HCT116 (cell line): ENCODE results near the gene PLPPR3. TPM values are rescaled to one million over a fixed set of nuclear protein-coding genes. Genes with fewer than 3 reads are reported as not detected.
A peak's percentile ranks its signal among the peaks of the same experiment; 100 is the strongest.

Source experiments
- ATAC-seq: fragments of 200-7000 bp; cut with Tn5 transposase; 2 replicates; pipeline ENCODE4 v1.9.1; 2020; ENCODE audit warnings: mild to moderate bottlenecking, moderate library complexity
- BruUV-seq: library from RNA; stranded (reverse); fragments of 400-500 nt; replicated peaks from 2 replicates; lab custom pipeline; 2021; lab: Mats Ljungman, UMichigan
- CTCF ChIA-PET: fragments of 300-600 bp; sonication (Branson Sonifier 250); formaldehyde crosslinking; loops from one replicate; lab custom pipeline; 2021; ENCODE audit warnings: antibody characterized with exemption; lab: Charles Lee
- POLR2A ChIA-PET: fragments of 300-600, 350-600 bp; sonication (Branson Sonifier 250); formaldehyde crosslinking; loops from one replicate; lab custom pipeline; 2021; ENCODE audit warnings: antibody characterized with exemption; lab: Charles Lee
- RAD21 ChIA-PET, 2 experiments: fragments of 300-600 bp; sonication (Branson Sonifier 250); formaldehyde crosslinking; loops; one replicate each; lab custom pipeline; 2023; ENCODE audit warnings: low total read pairs in 2 of 2; ENCODE audit not compliant: uncharacterized antibody in 2 of 2, unreplicated experiment in 2 of 2, low non-redundant PET in 1 of 2; lab: Charles Lee
- DNase-seq: peaks from one replicate; pipeline ENCODE4 v3.0.0-alpha.2; 2010; ENCODE audit warnings: low read depth, low spot score
- H2AFZ ChIP-seq: fragments of 200-600 bp; shearing (Covaris generic), sonication (generic); 2 replicates; pipeline ENCODE4 v1.6.1; 2017; ENCODE audit warnings: low read depth, mixed run types, mixed read lengths, antibody characterized with exemption, low read length; ENCODE audit not compliant: poor library complexity, severe bottlenecking
- H3K27ac ChIP-seq: 2 replicates; pipeline ENCODE4 v1.5.1; 2012; ENCODE audit warnings: low read depth, low read length
- H3K27me3 ChIP-seq: fragments of 200-600 bp; sonication (generic); 2 replicates; pipeline ENCODE4 v1.6.1; 2016; ENCODE audit warnings: mixed run types, low read length, mixed read lengths; ENCODE audit not compliant: insufficient read depth
- H3K36me3 ChIP-seq, 2 experiments: fragments of 200-500 bp in 1 of 2; fragments of 200-600 bp in 1 of 2; sonication (Bioruptor generic) in 1 of 2; sonication (generic) in 1 of 2; 2 replicates each; pipeline versions ENCODE4 v1.5.1 to v1.6.1; 2014 to 2016; ENCODE audit warnings: low read length in 2 of 2, inconsistent platforms in 1 of 2, mixed read lengths in 1 of 2, mixed run types in 1 of 2; ENCODE audit not compliant: insufficient read depth in 2 of 2, control insufficient read depth in 1 of 2
- H3K4me1 ChIP-seq, 2 experiments: fragments of 200-600 bp in 1 of 2; sonication (generic) in 1 of 2; 2 replicates each; pipeline versions ENCODE4 v1.5.1 to v1.6.1; 2012 to 2017; ENCODE audit warnings: low read length in 2 of 2, inconsistent platforms in 1 of 2, mild to moderate bottlenecking in 1 of 2, mixed read lengths in 1 of 2, mixed run types in 1 of 2, moderate library complexity in 1 of 2; ENCODE audit not compliant: insufficient read depth in 2 of 2, control insufficient read depth in 1 of 2
- H3K4me2 ChIP-seq: fragments of 200-600 bp; sonication (generic); 2 replicates; pipeline ENCODE4 v1.6.1; 2017; ENCODE audit warnings: mixed run types, low read length, mixed read lengths
- H3K4me3 ChIP-seq, 2 experiments: fragments of 200-600 bp in 1 of 2; sonication (generic) in 1 of 2; replicated peaks in 1 of 2; 2 replicates each; pipeline ENCODE4 v1.5.1; 2011 to 2016; ENCODE audit warnings: low read length in 2 of 2, control low read depth in 1 of 2, low read depth in 1 of 2, mild to moderate bottlenecking in 1 of 2, mixed read lengths in 1 of 2, mixed run types in 1 of 2
- H3K79me2 ChIP-seq: fragments of 200-600 bp; sonication (generic); 2 replicates; pipeline ENCODE4 v1.6.1; 2017; ENCODE audit warnings: mild to moderate bottlenecking, mixed run types, low read length, moderate library complexity, mixed read lengths; ENCODE audit not compliant: insufficient read depth
- H3K9ac ChIP-seq: fragments of 200-600 bp; sonication (generic); 2 replicates; pipeline ENCODE4 v1.6.1; 2016; ENCODE audit warnings: low read length, mixed read lengths
- H3K9me2 ChIP-seq: fragments of 200-600 bp; sonication (generic), shearing (Covaris generic); 2 replicates; pipeline ENCODE4 v1.6.1; 2017; ENCODE audit warnings: mixed run types, mild to moderate bottlenecking, moderate library complexity; ENCODE audit not compliant: insufficient read depth
- H3K9me3 ChIP-seq, 2 experiments: fragments of 200-500 bp in 1 of 2; fragments of 200-600 bp in 1 of 2; sonication (Bioruptor generic) in 1 of 2; sonication (generic) in 1 of 2; 2 replicates each; pipeline ENCODE4 v1.6.1; 2014 to 2017; ENCODE audit warnings: low read length in 2 of 2, mixed read lengths in 2 of 2, inconsistent platforms in 1 of 2, low read depth in 1 of 2, mild to moderate bottlenecking in 1 of 2, mixed run types in 1 of 2, moderate library complexity in 1 of 2; ENCODE audit not compliant: control insufficient read depth in 1 of 2, insufficient read depth in 1 of 2
- H4K20me1 ChIP-seq: fragments of 200-600 bp; sonication (generic), shearing (Covaris generic); 2 replicates; pipeline ENCODE4 v1.6.1; 2017; ENCODE audit warnings: mixed run types, mild to moderate bottlenecking, moderate library complexity; ENCODE audit not compliant: insufficient read depth
- CBX3 ChIP-seq: IDR thresholded peaks from 2 replicates; pipeline ENCODE4 v1.6.1; 2012; ENCODE audit warnings: low read depth
- CEBPB ChIP-seq: IDR thresholded peaks from 2 replicates; pipeline ENCODE4 v1.6.1; 2012; ENCODE audit warnings: low read depth
- EGR1 ChIP-seq: IDR thresholded peaks from 2 replicates; pipeline ENCODE4 v1.6.1; 2012; ENCODE audit warnings: low read depth
- ELF1 ChIP-seq: IDR thresholded peaks from 2 replicates; pipeline ENCODE4 v1.6.1; 2012; ENCODE audit warnings: low read depth, borderline replicate concordance
- EZH2phosphoT487 ChIP-seq: fragments of 200-600 bp; IDR thresholded peaks from 2 replicates; pipeline ENCODE4 v1.6.1; 2018; ENCODE audit warnings: antibody characterized with exemption, borderline replicate concordance
- FOSL1 ChIP-seq: IDR thresholded peaks from 2 replicates; pipeline ENCODE4 v1.6.1; 2012; ENCODE audit warnings: low read depth
- JUND ChIP-seq: IDR thresholded peaks from 2 replicates; pipeline ENCODE4 v1.6.1; 2012
- POLR2AphosphoS5 ChIP-seq: IDR thresholded peaks from 2 replicates; pipeline ENCODE4 v1.6.1; 2011; ENCODE audit warnings: mild to moderate bottlenecking, low read depth, low read length, moderate library complexity
- SIN3A ChIP-seq: IDR thresholded peaks from 2 replicates; pipeline ENCODE4 v1.6.1; 2012; ENCODE audit warnings: low read depth
- SP1 ChIP-seq: IDR thresholded peaks from 2 replicates; pipeline ENCODE4 v1.6.1; 2012; ENCODE audit warnings: low read depth
- SRF ChIP-seq: IDR thresholded peaks from 2 replicates; pipeline ENCODE4 v1.6.1; 2012; ENCODE audit warnings: low read depth
- TCF7L2 ChIP-seq: IDR thresholded peaks from 2 replicates; pipeline ENCODE4 v1.7.0; 2011; ENCODE audit warnings: borderline replicate concordance, inconsistent platforms; ENCODE audit not compliant: insufficient read depth, insufficient read length; ENCODE audit errors: extremely low read depth
- YY1 ChIP-seq: IDR thresholded peaks from 2 replicates; pipeline ENCODE4 v1.6.1; 2011; ENCODE audit warnings: low read length, low read depth, moderate library complexity, mild to moderate bottlenecking; ENCODE audit not compliant: insufficient replicate concordance; ENCODE audit errors: extremely low read depth
- ZFX ChIP-seq: fragments of 450-650 bp; IDR thresholded peaks from 2 replicates; pipeline ENCODE4 v1.6.1; 2017
- ZNF274 ChIP-seq: fragments of 200-500 bp; sonication (Bioruptor generic); IDR thresholded peaks from 2 replicates; pipeline ENCODE4 v1.6.1; 2014; ENCODE audit warnings: mild to moderate bottlenecking, low read depth, low read length, inconsistent platforms
- intact Hi-C: fragments of 100-400 bp; cut with micrococcal nuclease; formaldehyde crosslinking; loops from 2 replicates; pipeline ENCODE4 v1.10.0; 2022
- total RNA-seq: library from RNA; stranded (reverse); gene quantifications from one replicate; pipeline ENCODE4 v1.2.1, GENCODE V29; 2021; ENCODE audit not compliant: unreplicated experiment
- TF ChIP-seq, protein P1 (sequence below), 3 experiments: fragments of 200-600 bp in 1 of 3; sonication (generic) in 1 of 3; IDR thresholded peaks in 2 of 3; conservative IDR thresholded peaks in 1 of 3; 2 replicates each; pipeline ENCODE4 v1.5.1; 2012 to 2017; ENCODE audit warnings: low read depth in 2 of 3, low read length in 2 of 3, antibody characterized with exemption in 1 of 3, borderline replicate concordance in 1 of 3, control low read depth in 1 of 3, mild to moderate bottlenecking in 1 of 3, mixed read lengths in 1 of 3, mixed run types in 1 of 3, moderate library complexity in 1 of 3; ENCODE audit not compliant: insufficient read depth in 1 of 3
- TF ChIP-seq, protein P2 (sequence below): IDR thresholded peaks from 2 replicates; pipeline ENCODE4 v1.6.1; 2012
- TF ChIP-seq, protein P3 (sequence below): IDR thresholded peaks from 2 replicates; pipeline ENCODE4 v1.6.1; 2012
- TF ChIP-seq, protein P4 (sequence below): IDR thresholded peaks from 2 replicates; pipeline ENCODE4 v1.6.1; 2011; ENCODE audit warnings: mild to moderate bottlenecking, low read length, moderate library complexity; ENCODE audit not compliant: insufficient replicate concordance; ENCODE audit errors: extremely low read depth

The PLPPR3 gene
- total RNA-seq, 1 experiment from 2014 or later, result 0.27 TPM

DNA sequence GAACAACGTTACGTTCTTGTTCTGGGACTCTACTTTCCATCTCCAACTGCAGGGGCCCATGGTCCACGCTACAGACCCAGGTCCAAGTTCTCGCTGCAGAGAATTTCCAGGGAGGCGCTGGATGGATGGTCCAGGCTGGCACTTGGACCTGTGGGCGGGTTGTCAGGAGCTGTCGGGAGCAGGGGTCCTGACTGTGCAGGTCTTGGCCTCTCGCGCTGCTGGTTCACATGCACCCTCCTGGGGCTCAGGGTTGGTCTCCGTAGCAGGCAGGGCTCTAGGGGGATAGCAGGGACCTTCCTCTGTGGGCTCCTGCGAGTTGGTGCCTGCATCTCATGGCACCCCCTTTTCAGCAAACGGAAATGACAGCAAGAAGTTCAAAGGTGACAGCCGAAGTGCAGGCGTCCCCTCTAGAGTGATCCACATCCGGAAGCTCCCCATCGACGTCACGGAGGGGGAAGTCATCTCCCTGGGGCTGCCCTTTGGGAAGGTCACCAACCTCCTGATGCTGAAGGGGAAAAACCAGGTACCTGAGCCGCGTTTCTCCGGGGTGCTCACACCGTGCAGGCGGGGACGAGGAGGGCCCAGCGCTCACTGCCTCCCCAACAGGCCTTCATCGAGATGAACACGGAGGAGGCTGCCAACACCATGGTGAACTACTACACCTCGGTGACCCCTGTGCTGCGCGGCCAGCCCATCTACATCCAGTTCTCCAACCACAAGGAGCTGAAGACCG, 17.9 kb downstream of the PLPPR3 start (continued):
- TF ChIP-seq, protein P1, sequence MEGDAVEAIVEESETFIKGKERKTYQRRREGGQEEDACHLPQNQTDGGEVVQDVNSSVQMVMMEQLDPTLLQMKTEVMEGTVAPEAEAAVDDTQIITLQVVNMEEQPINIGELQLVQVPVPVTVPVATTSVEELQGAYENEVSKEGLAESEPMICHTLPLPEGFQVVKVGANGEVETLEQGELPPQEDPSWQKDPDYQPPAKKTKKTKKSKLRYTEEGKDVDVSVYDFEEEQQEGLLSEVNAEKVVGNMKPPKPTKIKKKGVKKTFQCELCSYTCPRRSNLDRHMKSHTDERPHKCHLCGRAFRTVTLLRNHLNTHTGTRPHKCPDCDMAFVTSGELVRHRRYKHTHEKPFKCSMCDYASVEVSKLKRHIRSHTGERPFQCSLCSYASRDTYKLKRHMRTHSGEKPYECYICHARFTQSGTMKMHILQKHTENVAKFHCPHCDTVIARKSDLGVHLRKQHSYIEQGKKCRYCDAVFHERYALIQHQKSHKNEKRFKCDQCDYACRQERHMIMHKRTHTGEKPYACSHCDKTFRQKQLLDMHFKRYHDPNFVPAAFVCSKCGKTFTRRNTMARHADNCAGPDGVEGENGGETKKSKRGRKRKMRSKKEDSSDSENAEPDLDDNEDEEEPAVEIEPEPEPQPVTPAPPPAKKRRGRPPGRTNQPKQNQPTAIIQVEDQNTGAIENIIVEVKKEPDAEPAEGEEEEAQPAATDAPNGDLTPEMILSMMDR (IDR thresholded peaks at IDR 0.05 in 2 of 3, conservative IDR thresholded peaks at IDR 0.05 in 1 of 3; ENCODE audit: borderline replicate concordance in 1 of 3, insufficient read depth in 1 of 3, low read depth in 2 of 3, low read length in 2 of 3), result no peak
- TF ChIP-seq EGR1 (no peak), ELF1 (no peak), ZNF274 (no peak), FOSL1 (no peak), ZFX (no peak), JUND (no peak)
- TF ChIP-seq, all 23 proteins: peak for 0

DNA sequence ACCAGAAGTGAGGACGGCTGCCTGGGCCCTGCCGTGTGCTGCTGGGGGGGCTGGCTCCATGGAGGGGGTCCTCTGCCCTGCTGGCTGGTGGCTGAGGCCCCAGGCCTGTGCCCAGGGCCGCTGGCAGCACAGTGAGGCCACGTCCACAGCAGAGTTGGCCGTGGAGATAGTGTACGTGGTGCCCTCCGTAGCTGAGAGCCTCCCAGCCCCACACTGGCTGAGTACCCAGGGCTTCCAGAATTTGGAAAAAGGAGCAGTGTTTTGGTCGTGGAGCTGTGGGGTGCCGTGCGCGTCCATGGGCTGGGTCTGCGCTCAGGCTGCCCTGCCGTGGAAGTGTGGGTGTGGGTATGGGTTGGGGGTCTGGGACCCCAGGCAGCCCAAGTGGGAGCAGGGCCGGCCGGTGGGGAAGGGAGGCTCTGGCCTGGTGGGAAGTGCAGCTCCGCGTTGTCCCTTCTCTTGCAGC, 18.6 kb downstream of the PLPPR3 start:
- H3K4me2 ChIP-seq, result no peak overlapping the region
- intact Hi-C loops, result no loop called here
- POLR2A ChIA-PET, result no interaction called here
- peaks cover 100% of the 10 kb centered on the region for H3K79me2 ChIP-seq
- H3K4me3 ChIP-seq, result no peak overlapping the region
- ATAC-seq (no peak), DNase-seq (no peak)
- H3K9me2 ChIP-seq, result no peaks in the 10 kb centered on the region
- peaks cover 68% of the 10 kb centered on the region; the same call in 1 of the 2 replicates for H4K20me1 ChIP-seq
- H3K36me3 ChIP-seq, result peaks cover 57 to 97% of the 10 kb centered on the region in 2 experiments; a peak in 3 of 4 replicates
- H3K27me3 ChIP-seq, result no peaks in the 10 kb centered on the region
- H3K4me1 ChIP-seq, result peaks cover 17 to 30% of the 10 kb centered on the region in 2 experiments
- no peak overlapping the region for H2AFZ ChIP-seq
- H3K27ac ChIP-seq, result peak overlapping the region; percentile 22; the same call in 1 of the 2 replicates
- no peaks in the 10 kb centered on the region for H3K9me3 ChIP-seq
- H3K9ac ChIP-seq, result no peak overlapping the region
- no TSS peak for BruUV-seq
- CTCF ChIA-PET, result no interaction called here
- RAD21 ChIA-PET, result no interaction called here
- TF ChIP-seq SP1, result no peak
- no peak for TF ChIP-seq CBX3
- no peak for TF ChIP-seq TCF7L2
- no peak for TF ChIP-seq CEBPB
- TF ChIP-seq, protein P2, sequence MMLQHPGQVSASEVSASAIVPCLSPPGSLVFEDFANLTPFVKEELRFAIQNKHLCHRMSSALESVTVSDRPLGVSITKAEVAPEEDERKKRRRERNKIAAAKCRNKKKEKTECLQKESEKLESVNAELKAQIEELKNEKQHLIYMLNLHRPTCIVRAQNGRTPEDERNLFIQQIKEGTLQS, result no peak
- no peak for TF ChIP-seq EZH2phosphoT487
- no peak for TF ChIP-seq JUND
- TF ChIP-seq, protein P3, sequence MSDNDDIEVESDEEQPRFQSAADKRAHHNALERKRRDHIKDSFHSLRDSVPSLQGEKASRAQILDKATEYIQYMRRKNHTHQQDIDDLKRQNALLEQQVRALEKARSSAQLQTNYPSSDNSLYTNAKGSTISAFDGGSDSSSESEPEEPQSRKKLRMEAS, result no peak
- TF ChIP-seq ELF1, result no peak
- TF ChIP-seq, protein P4, sequence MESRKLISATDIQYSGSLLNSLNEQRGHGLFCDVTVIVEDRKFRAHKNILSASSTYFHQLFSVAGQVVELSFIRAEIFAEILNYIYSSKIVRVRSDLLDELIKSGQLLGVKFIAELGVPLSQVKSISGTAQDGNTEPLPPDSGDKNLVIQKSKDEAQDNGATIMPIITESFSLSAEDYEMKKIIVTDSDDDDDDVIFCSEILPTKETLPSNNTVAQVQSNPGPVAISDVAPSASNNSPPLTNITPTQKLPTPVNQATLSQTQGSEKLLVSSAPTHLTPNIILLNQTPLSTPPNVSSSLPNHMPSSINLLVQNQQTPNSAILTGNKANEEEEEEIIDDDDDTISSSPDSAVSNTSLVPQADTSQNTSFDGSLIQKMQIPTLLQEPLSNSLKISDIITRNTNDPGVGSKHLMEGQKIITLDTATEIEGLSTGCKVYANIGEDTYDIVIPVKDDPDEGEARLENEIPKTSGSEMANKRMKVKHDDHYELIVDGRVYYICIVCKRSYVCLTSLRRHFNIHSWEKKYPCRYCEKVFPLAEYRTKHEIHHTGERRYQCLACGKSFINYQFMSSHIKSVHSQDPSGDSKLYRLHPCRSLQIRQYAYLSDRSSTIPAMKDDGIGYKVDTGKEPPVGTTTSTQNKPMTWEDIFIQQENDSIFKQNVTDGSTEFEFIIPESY, result no peak
- no peak for TF ChIP-seq EGR1
- TF ChIP-seq SRF, result no peak
- no peak; the same call in 1 of the 2 replicates for TF ChIP-seq POLR2AphosphoS5
- TF ChIP-seq SIN3A, result no peak
- TF ChIP-seq ZFX, result no peak
- no peak for TF ChIP-seq YY1
